ENCODE results near the gene KCNIP3.
"Not testable (repeated sequence)": the region's sequence is repeated elsewhere in the genome, so short reads cannot be mapped to it uniquely, and the experiment has no call there.

DNA sequence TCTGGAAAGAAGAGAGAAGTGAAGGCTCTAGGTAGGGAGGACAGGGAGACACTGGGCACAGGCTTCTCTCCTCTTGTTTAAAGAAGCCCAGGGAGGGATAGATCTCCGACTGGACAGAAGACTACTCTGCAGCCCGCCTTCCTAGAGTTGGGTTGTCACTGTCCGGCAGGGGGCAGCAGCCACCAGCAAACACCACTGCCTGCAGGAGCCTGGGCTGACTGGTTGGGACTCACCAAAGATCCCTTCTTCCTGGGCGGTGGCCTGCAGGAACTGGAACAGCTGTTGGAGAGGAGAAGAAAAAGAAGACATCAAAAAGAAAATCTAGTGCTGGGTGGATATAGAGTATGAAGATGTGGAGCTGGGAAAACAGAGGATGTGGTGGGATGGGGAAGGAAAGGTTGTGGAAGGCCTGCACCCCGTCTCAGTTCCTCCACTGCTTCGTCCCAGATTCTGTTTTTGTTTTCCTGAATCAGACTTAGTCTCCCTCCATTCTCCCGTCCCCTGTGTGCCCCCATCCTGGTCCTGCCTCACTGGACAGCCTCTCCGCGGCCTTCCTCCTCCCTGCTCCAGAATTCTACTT lies 117.0 kb downstream of the KCNIP3 start:
- TF ChIP-seq, protein P1, sequence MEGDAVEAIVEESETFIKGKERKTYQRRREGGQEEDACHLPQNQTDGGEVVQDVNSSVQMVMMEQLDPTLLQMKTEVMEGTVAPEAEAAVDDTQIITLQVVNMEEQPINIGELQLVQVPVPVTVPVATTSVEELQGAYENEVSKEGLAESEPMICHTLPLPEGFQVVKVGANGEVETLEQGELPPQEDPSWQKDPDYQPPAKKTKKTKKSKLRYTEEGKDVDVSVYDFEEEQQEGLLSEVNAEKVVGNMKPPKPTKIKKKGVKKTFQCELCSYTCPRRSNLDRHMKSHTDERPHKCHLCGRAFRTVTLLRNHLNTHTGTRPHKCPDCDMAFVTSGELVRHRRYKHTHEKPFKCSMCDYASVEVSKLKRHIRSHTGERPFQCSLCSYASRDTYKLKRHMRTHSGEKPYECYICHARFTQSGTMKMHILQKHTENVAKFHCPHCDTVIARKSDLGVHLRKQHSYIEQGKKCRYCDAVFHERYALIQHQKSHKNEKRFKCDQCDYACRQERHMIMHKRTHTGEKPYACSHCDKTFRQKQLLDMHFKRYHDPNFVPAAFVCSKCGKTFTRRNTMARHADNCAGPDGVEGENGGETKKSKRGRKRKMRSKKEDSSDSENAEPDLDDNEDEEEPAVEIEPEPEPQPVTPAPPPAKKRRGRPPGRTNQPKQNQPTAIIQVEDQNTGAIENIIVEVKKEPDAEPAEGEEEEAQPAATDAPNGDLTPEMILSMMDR (IDR thresholded peaks at IDR 0.05; ENCODE audit: low read depth, low read length): peak; percentile 69
- TF ChIP-seq EZH2phosphoT487 (IDR thresholded peaks at IDR 0.05; ENCODE audit: low read depth): not testable (repeated sequence)
